OCI-LY1 (cell line): Measurements from ENCODE around the gene CD69.

Experiments
- H2AFZ ChIP-seq: fragments of 200-600 bp; sonication (generic), shearing (Covaris generic); 2 replicates; pipeline ENCODE4 v1.6.0; 2014; ENCODE audit warnings: antibody characterized with exemption, mild to moderate bottlenecking, low read length
- H3F3A ChIP-seq: fragments of 200-600 bp; sonication (generic), shearing (Covaris generic); 2 replicates; pipeline ENCODE4 v1.6.0; 2014; ENCODE audit warnings: mild to moderate bottlenecking, antibody characterized with exemption, low read length, moderate library complexity; ENCODE audit not compliant: insufficient read depth
- H3K27ac ChIP-seq: fragments of 200-600 bp; sonication (generic); 2 replicates; pipeline ENCODE4 v1.5.1; 2014; ENCODE audit warnings: low read length, mixed run types, mild to moderate bottlenecking, low read depth; ENCODE audit not compliant: poor library complexity, severe bottlenecking
- H3K27me3 ChIP-seq: fragments of 200-600 bp; sonication (generic); 2 replicates; pipeline ENCODE4 v1.6.0; 2014; ENCODE audit warnings: antibody characterized with exemption, mild to moderate bottlenecking, low read length, moderate library complexity; ENCODE audit not compliant: insufficient read depth
- H3K36me3 ChIP-seq: fragments of 200-600 bp; sonication (generic); 2 replicates; pipeline ENCODE4 v1.6.1; 2014; ENCODE audit warnings: mild to moderate bottlenecking, antibody characterized with exemption, low read length, moderate library complexity, mixed read lengths; ENCODE audit not compliant: insufficient read depth
- H3K4me1 ChIP-seq: fragments of 200-600 bp; sonication (generic); 2 replicates; pipeline ENCODE4 v1.5.1; 2014; ENCODE audit warnings: mild to moderate bottlenecking, low read length, moderate library complexity; ENCODE audit not compliant: insufficient read depth, severe bottlenecking
- H3K4me2 ChIP-seq: fragments of 200-600 bp; sonication (generic), shearing (Covaris generic); 2 replicates; pipeline ENCODE4 v1.6.1; 2014; ENCODE audit warnings: low read length
- H3K4me3 ChIP-seq: fragments of 200-600 bp; sonication (generic); 2 replicates; pipeline ENCODE4 v1.5.1; 2014; ENCODE audit warnings: low read length, low read depth, mild to moderate bottlenecking, mixed read lengths; ENCODE audit not compliant: poor library complexity, severe bottlenecking
- H3K79me2 ChIP-seq: fragments of 200-600 bp; shearing (Covaris generic); 2 replicates; pipeline ENCODE4 v1.6.1; 2016; ENCODE audit warnings: mixed run types, low read length, mixed read lengths; ENCODE audit not compliant: insufficient read depth
- H3K9ac ChIP-seq: fragments of 200-600 bp; sonication (generic), shearing (Covaris generic); 2 replicates; pipeline ENCODE4 v1.6.1; 2014; ENCODE audit warnings: mild to moderate bottlenecking, low read length, mixed read lengths
- H3K9me2 ChIP-seq: fragments of 200-600 bp; sonication (generic), shearing (Covaris generic); 2 replicates; pipeline ENCODE4 v1.6.1; 2014; ENCODE audit warnings: low read depth, mild to moderate bottlenecking, low read length, mixed read lengths
- H3K9me3 ChIP-seq: fragments of 200-600 bp; shearing (Covaris generic); 2 replicates; pipeline ENCODE4 v1.6.1; 2014; ENCODE audit warnings: low read length, mixed read lengths
- H4K20me1 ChIP-seq: fragments of 200-600 bp; sonication (generic), shearing (Covaris generic); 2 replicates; pipeline ENCODE4 v1.6.0; 2016; ENCODE audit warnings: mild to moderate bottlenecking, low read length; ENCODE audit not compliant: insufficient read depth
- EZH2 ChIP-seq: fragments of 200-600 bp; sonication (generic), shearing (Covaris generic); IDR thresholded peaks from 2 replicates; pipeline ENCODE4 v1.8.0; 2017; ENCODE audit warnings: borderline replicate concordance, mixed run types, mild to moderate bottlenecking, antibody characterized with exemption, low read length, moderate library complexity, mixed read lengths
- TF ChIP-seq, protein P1 (sequence below): fragments of 200-600 bp; sonication (generic), shearing (Covaris generic); IDR thresholded peaks from 2 replicates; pipeline ENCODE4 v1.5.1; 2017; ENCODE audit warnings: mild to moderate bottlenecking, antibody characterized with exemption, low read length, moderate library complexity, mixed read lengths

Gene CD69

DNA sequence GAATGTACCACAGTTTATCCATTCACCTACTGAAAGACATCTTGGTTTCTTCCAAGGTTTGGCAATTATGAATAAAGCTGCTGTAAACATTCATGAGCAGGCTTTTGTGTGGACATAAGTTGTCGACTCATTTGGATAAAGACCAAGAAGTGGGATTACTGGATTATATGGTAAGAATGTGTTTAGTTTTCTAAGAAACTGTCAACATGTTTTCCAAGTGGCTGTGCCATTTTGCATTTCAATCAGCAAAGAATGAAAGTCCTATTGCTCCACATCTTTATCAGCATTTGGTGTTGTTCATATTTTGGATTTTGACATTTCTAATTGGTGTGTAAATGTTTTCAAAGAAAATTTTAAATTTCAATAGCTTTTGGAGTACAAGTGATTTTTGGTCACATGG lies 39.3 kb upstream of the CD69 start:
- Histone ChIP-seq H3K79me2 (no peaks in the 10 kb centered on the region), H3K9me2 (no peaks in the 10 kb centered on the region), H3K4me2 (no peak overlapping the region), H3K9ac (no peak overlapping the region), H3K4me1 (no peaks in the 10 kb centered on the region), H3K9me3 (no peaks in the 10 kb centered on the region), H3K27ac (no peak overlapping the region), H3K36me3 (no peaks in the 10 kb centered on the region), H2AFZ (no peak overlapping the region), H4K20me1 (no peaks in the 10 kb centered on the region), H3K4me3 (no peak overlapping the region), H3F3A (no peaks in the 10 kb centered on the region), H3K27me3 (no peaks in the 10 kb centered on the region)
- no peak for TF ChIP-seq EZH2
- TF ChIP-seq, protein P1, sequence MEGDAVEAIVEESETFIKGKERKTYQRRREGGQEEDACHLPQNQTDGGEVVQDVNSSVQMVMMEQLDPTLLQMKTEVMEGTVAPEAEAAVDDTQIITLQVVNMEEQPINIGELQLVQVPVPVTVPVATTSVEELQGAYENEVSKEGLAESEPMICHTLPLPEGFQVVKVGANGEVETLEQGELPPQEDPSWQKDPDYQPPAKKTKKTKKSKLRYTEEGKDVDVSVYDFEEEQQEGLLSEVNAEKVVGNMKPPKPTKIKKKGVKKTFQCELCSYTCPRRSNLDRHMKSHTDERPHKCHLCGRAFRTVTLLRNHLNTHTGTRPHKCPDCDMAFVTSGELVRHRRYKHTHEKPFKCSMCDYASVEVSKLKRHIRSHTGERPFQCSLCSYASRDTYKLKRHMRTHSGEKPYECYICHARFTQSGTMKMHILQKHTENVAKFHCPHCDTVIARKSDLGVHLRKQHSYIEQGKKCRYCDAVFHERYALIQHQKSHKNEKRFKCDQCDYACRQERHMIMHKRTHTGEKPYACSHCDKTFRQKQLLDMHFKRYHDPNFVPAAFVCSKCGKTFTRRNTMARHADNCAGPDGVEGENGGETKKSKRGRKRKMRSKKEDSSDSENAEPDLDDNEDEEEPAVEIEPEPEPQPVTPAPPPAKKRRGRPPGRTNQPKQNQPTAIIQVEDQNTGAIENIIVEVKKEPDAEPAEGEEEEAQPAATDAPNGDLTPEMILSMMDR: no peak

DNA sequence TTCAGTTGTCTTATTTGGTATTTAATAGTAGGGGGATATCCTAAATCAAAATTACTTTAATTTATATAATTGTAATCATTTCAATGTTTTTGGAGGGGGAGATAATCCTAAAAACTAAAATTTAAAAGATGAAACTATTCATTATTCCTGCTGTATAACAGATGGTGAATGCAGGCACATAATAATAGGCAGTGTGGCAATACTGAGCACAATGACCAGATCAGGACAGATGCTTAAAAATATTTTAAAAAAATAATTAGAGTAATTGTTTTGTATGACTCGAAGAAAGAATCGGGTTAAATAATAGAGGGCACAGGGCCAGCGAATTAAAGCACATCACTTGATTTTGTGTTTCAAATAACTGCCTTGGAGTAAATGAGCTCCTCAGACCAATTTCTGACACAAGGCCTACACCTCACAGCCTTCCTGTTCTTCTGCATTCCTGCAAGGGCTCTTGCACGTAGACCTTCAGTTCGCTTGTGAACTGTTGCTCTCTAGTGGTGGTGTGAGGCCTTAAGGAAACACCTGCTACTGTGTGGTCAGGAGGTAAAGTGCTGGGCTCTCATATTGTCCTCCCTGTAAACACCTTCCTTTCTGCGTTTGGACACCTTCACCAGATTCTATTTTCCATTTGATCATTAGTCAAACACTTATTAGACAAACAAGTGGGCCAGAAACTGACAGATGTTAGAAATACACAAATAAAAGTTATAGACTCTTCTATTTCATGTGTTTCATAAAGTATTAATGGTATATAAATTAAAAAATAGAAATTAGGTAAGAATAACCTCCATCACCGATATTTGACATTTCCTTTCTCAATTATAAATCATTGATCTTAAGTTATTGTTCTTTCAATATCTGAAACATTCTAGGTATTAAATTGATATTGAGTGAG lies 37.3 kb upstream of the CD69 start:
- Histone ChIP-seq H3K9me3 (no peaks in the 10 kb centered on the region), H3K27ac (no peak overlapping the region), H3K4me3 (no peak overlapping the region), H3K9ac (no peak overlapping the region), H3K79me2 (no peaks in the 10 kb centered on the region), H3F3A (no peaks in the 10 kb centered on the region), H3K36me3 (no peaks in the 10 kb centered on the region), H3K4me1 (no peaks in the 10 kb centered on the region), H4K20me1 (no peaks in the 10 kb centered on the region), H2AFZ (no peak overlapping the region), H3K4me2 (no peak overlapping the region), H3K27me3 (no peaks in the 10 kb centered on the region), H3K9me2 (no peaks in the 10 kb centered on the region)
- TF ChIP-seq, protein P1: peak; percentile 90
- no peak for TF ChIP-seq EZH2

DNA sequence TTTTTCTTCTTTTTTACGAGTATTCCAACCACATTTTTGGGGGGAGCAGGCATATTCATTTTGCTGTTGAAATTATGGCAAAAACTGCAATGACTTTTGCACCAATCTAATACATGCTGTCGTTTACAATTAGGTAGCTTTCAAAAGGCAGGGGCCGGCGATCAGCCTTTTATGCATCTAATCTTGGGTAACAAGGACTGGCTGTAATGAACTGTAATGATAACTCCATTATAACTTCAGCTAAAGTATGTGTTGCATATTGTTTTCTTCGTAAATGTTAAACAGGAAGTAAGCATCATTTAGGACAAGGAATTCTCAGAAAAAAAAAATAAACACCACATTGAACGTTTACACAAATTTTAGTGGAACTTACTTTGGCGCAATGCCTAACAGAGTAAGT lies 36.3 kb upstream of the CD69 start:
- Histone ChIP-seq H3K9ac (no peak overlapping the region), H3K9me3 (no peaks in the 10 kb centered on the region), H3K9me2 (no peaks in the 10 kb centered on the region), H2AFZ (no peak overlapping the region), H3K4me2 (no peak overlapping the region), H3K27ac (no peak overlapping the region), H3K27me3 (no peaks in the 10 kb centered on the region), H4K20me1 (no peaks in the 10 kb centered on the region), H3K36me3 (no peaks in the 10 kb centered on the region), H3F3A (no peaks in the 10 kb centered on the region), H3K79me2 (no peaks in the 10 kb centered on the region), H3K4me1 (no peaks in the 10 kb centered on the region), H3K4me3 (no peak overlapping the region)
- TF ChIP-seq EZH2: no peak
- TF ChIP-seq, protein P1: no peak
